GOT3 (cell line): Measurements from ENCODE around the gene DENND5A.
"Not testable (repeated sequence)": the region's sequence is repeated elsewhere in the genome, so short reads cannot be mapped to it uniquely, and the experiment has no call there.

ENCODE experiments used
- DNase-seq: peaks from one replicate; lab custom pipeline; 2025; ENCODE audit warnings: mixed read lengths; lab: John Stamatoyannopoulos, UW

Gene DENND5A

GRCh38 chr11:9210922-9211320 lies 54.2 kb downstream of the DENND5A start:
- no peak for DNase-seq

- DNase-seq: no peak
Measured at GRCh38 chr11:9210224-9210921, 54.8 kb downstream of the DENND5A start.

DNA sequence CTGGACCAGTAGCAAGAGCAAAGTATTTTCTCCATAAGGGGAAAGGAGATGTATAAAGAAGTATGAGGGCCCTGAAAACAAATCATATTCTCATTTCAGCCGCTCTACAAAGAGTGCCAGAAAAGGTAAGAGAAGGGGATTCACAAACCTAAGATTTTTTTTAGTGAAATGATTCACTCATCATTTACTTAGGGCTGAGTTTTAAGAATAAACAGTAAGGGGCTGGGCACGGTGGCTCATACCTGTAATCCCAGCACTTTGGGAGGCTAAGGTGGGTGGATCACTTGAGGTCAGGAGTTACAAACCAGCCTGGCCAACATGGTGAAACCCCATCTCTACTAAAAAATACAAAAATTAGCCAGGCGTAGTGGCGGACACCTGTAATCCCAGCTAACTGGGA lies 55.5 kb downstream of the DENND5A start:
- DNase-seq: not testable (repeated sequence)

DNA sequence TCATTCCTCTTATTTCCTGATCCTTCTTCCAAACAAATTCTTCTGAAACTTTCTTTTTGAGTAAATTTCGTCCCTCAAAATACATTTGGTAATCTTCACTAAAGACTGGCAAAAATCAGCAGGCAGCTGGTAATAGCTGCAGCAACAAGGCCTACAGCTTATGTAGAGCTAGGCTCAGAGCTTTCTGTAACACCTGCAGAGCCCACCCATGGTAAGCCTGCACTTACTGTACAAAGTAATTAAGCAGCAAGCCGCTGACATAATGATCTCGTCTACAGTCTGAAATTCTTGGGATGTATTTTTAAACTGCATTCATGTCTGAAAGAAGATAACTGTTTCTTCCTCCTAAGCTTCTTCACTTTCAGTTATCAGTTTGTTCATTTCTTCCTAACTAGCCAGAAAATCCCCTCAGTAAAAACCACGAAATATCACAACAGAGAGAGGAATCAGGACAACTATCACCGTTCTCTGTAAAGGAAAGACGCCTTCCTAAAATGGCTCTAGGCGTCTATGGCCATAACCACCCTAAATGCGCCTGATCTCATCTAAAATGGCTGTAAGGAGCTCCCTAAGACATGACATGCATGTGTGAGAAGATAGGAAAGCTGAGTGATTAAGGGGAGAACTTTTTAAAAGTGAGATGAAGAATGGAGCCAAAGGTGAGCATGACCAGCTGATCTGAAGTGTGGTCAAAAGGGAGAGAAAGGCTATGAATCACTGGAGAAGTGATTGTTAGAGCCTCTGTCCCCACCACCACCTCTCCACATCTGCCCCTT lies 56.2 kb downstream of the DENND5A start:
- no peak for DNase-seq

DNA sequence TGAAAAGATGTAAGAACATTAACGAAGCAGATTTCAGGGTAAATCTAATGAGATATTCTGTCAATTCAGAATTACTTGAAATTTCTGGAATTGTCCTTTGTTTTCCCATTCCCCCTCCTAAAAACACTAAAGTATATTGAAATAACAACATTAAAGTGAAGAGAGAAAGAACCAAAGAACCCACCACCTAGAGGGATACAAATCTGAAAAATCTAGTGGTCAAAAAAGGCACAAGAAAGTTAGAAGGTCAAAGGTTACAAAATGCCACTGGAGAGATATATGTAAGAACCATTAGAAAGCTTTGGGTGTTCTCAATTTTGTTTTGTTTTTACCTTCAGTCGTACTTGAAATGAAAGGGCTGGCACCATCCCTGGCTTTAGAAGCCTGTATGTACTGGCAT lies 57.9 kb downstream of the DENND5A start:
- no peak for DNase-seq

DNA sequence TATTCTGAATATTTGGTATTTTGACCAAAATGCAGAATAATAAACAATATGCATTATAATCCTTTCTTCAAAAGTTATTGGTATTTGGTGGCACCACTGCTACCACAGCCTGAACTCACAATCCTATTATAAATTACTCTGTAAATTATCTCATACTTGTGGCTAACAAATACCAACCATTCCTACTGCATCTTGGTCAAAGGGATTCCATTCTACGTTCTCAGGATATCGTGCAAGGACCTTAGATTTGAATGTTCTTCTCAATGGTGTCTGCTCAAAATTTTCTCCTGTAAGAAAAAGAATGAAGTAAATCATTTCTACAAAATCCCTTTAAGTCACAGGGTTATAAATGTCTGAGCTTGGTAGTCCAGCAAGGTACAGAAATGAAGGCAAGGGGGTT lies 58.7 kb downstream of the DENND5A start:
- DNase-seq: no peak

DNA sequence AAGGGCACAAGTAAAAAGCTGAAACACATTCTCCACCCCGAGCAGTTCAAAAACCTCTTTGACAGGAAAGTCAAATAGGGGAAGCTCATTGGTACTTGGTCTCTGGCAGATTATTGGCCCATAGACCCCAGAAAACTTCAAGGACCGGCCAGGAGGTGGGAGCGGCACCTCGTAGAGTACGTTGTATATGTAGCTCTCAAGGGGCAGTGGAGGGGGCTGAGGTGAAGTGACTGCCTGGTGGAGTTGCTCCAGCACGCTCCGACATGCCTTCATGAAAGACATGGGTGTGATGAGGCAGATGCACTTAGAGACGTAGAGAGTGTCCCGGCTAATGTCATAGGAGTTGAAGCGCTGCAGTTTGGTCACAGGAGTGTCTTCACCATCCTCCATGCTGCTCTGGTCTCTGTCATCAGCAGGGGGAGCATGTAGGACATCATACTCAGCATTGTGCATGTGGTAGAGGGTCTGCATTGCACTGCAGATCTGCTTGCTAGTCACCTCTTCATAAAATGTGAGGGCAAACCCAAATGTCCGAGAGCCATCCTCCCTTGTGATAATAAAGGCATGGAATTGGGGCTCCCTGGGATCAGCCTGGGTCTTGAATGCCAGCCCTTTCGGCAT lies 61.3 kb downstream of the DENND5A start:
- no peak for DNase-seq

DNA sequence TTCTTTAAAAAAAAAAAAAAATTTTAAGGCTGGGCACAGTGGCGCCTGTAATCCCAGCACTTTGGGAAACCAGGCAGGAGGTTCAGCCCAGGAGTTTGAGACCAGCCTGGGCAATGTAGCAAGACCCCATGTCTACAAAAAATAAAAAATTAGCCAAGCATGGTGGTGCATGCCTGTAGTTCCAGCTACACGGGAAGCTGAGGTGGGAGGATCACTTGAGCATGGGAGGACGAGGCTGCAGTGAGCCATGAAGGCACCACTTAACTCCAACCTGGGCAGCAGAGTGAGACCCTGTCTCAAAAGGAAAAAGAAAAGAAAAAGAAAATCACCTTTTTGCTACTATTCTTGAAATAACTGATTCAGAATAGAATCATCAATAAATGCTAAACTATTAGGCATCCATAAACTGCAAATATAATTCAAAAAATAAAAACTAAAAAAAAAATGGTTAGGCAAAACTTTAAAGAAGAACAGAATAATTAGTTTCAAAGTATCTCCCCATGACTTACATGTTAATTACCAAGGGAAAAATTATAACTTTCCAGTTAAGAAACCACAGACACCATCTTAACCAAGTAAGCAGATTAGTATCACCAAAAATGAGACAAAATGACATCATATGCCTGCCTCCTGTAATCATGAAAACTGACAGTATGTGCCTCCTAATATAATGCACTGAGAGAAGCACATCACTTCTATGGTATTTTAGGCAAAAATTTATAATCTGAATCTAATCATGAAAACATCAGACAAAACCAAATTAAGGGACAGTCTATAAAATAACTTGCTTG lies 63.6 kb downstream of the DENND5A start:
- no peak for DNase-seq

- DNase-seq: no peak
Measured at GRCh38 chr11:9200471-9200870, 64.7 kb downstream of the DENND5A start.

GRCh38 chr11:9193316-9193715 lies 71.8 kb downstream of the DENND5A start:
- DNase-seq: no peak

GRCh38 chr11:9192561-9192960 lies 72.6 kb downstream of the DENND5A start:
- DNase-seq: no peak

DNA sequence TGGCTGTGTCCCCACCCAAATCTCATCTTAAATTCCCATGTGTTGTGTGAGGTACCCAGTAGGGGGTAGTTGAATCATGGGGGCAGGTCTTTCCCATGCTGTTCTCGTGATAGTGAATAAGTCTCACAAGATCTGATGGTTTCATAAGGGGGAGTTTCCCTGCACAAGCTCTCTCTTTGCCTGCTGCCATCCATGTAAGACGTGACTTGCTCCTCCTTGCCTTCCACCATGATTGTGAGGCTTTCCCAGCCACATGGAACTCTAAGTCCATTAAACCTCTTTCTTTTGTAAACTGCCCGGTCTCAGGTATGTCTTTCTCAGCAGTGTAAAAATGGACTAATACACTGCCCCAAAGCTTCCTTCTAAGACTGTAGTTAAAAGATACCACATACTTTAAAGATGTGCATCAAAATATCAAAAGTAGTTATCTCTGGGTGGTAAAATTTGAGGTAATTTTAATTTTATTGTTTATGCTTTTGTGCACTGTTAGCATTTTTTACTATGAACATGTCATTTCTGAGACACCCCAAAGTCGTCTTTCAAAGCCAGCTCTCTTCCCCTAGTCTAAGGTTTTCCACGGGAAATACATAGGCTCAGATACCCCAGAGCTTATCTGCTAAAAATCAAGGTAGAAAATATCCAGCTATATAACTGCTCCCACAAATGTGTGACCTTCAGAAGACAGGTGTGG lies 74.7 kb downstream of the DENND5A start:
- not testable (repeated sequence) for DNase-seq

GRCh38 chr11:9188860-9189259 lies 76.3 kb downstream of the DENND5A start:
- DNase-seq: not testable (repeated sequence)

- no peak for DNase-seq
Measured at GRCh38 chr11:9187616-9188015, 77.5 kb downstream of the DENND5A start.

GRCh38 chr11:9184516-9184915 lies 80.6 kb downstream of the DENND5A start:
- DNase-seq: no peak

- no peak for DNase-seq
Measured at GRCh38 chr11:9182180-9182871, 82.8 kb downstream of the DENND5A start.

DNA sequence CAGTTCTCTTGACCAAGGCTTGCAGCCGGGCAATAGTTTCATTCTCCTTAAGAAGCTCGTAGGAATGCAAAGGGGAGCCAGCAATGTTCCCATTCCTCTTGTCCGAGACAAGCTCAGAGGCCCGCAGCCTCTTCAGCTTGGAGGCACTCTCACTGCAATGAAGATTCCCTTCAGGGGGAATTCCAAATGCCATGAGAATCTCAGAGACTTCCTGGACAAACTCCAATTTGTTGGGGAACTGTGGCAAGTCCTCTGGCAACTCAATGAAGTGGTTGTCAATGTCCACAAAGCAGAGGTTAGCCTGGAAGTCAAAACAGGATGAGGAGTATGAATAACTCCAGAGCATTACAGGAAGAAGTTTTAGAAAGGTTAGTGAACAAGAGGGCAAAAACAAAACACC lies 84.4 kb downstream of the DENND5A start:
- no peak for DNase-seq

GRCh38 chr11:9179141-9179540 lies 86.0 kb downstream of the DENND5A start:
- no peak for DNase-seq

- no peak for DNase-seq
Measured at GRCh38 chr11:9178716-9179115, 86.4 kb downstream of the DENND5A start.

- DNase-seq: no peak
Measured at GRCh38 chr11:9177438-9178091, 87.6 kb downstream of the DENND5A start.

- no peak for DNase-seq
Measured at GRCh38 chr11:9176550-9176949, 88.6 kb downstream of the DENND5A start.
